ENCODE measurements around the gene METTL27.

DNA sequence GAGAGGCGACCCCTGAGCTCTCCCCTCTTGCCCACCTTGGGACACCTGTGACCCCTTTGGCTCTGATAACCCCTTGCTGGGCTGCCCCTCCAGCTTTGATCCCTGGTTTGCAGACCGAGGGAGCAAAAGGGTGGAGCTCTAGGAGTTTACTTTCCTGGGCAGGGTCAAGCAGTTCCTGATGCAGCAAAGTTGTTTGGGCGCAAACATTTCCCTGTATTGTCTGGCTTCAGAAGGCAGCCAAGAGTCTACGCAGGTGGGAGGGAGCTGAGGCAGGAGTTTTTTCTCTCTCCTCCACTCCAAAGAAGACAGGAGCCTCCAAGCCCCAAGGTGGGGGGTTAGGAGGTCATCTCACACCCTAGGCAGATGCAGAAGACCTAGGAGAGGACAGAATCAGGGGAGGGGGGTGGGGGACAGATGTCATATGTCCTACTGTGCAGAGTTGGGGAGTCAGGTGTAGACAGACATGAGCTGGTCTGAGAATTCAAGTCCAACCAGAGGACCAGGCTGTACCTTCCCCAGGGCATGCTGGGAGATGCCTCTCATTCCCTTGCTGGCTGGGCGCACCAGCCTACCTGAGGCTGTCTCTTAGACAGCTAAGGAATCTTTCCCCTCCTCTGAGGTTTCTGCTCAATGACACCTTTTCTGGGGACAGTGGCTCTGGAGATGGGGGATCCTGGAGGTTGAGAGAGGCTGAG lies 39.2 kb upstream of the METTL27 start:
- TF ChIP-seq, protein P1, sequence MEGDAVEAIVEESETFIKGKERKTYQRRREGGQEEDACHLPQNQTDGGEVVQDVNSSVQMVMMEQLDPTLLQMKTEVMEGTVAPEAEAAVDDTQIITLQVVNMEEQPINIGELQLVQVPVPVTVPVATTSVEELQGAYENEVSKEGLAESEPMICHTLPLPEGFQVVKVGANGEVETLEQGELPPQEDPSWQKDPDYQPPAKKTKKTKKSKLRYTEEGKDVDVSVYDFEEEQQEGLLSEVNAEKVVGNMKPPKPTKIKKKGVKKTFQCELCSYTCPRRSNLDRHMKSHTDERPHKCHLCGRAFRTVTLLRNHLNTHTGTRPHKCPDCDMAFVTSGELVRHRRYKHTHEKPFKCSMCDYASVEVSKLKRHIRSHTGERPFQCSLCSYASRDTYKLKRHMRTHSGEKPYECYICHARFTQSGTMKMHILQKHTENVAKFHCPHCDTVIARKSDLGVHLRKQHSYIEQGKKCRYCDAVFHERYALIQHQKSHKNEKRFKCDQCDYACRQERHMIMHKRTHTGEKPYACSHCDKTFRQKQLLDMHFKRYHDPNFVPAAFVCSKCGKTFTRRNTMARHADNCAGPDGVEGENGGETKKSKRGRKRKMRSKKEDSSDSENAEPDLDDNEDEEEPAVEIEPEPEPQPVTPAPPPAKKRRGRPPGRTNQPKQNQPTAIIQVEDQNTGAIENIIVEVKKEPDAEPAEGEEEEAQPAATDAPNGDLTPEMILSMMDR (conservative IDR thresholded peaks at IDR 0.05), result no peak
- no peak for TF ChIP-seq ZFX (IDR thresholded peaks at IDR 0.05)
